ENCODE data around the gene PLXDC1.

Gene PLXDC1

DNA sequence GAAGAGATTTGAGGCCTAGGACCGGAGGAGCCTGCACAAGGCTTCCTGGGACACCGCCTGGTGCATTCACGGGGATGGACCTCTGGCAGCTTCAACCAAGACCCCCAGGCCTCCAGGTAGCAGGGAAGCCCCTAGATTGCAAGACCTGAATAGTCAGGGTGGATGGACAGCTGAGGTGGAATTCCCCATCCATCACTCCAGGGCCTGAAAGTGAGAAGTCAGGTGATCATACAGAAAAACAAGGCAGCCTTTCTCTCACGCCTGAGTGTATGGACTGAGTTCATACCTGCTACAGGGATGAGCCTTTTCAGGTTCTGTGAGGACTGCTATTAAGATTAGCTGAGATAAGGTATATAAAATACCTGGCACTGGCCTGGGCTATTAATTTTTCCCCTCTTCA is 74.2 kb downstream of the PLXDC1 start:
- WGBS, result 95% methylated on average over 4 of the region's 4 CpGs
- no peaks in the 10 kb centered on the region for H3K9me3 ChIP-seq (ENCODE audit: insufficient read depth, low read depth, low read length)
- H3K4me1 ChIP-seq (ENCODE audit: insufficient read depth, low read length), result peaks cover 9% of the 10 kb centered on the region
- H3K9ac ChIP-seq (ENCODE audit: low read depth, low read length), result no peak overlapping the region
- no peak overlapping the region for H3K4me3 ChIP-seq (ENCODE audit: low read length)
- no peak overlapping the region for H3K27ac ChIP-seq (ENCODE audit: low read depth, low read length)
- H3K27me3 ChIP-seq (ENCODE audit: insufficient read depth, low read length), result no peaks in the 10 kb centered on the region
- H3K36me3 ChIP-seq (ENCODE audit: insufficient read depth, low read length), result no peaks in the 10 kb centered on the region

DNA sequence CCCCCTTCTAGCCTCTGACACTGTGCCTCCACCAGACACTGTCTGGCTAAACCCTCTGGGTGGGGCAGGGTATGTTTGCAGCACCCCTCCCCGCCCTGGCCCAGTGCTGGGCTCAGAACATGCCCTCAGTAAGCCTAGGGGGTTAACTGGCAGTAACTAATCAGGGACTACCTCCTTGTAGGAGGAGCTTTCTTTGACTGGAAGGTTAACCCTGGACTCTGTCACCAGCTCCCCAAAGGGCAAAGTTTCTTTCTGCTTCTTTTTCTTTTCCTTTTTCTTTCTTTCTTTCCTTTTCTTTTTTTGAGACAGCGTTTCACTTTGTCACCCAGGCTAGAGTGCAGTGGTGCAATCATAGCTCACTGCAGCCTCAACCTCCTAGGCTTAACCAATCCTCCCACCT is 76.8 kb downstream of the PLXDC1 start:
- H3K36me3 ChIP-seq (ENCODE audit: insufficient read depth, low read length), result no peaks in the 10 kb centered on the region
- WGBS, result 93% methylated on average over 2 of the region's 2 CpGs
- H3K9me3 ChIP-seq (ENCODE audit: insufficient read depth, low read depth, low read length), result no peaks in the 10 kb centered on the region
- H3K9ac ChIP-seq (ENCODE audit: low read depth, low read length), result no peak overlapping the region
- H3K4me3 ChIP-seq (ENCODE audit: low read length), result no peak overlapping the region
- no peaks in the 10 kb centered on the region for H3K27me3 ChIP-seq (ENCODE audit: insufficient read depth, low read length)
- 0 out of 2 replicates have a peak, but pooled peaks cover 4% of the 10 kb centered on the region for H3K4me1 ChIP-seq (ENCODE audit: insufficient read depth, low read length)
- H3K27ac ChIP-seq (ENCODE audit: low read depth, low read length), result no peak overlapping the region

DNA sequence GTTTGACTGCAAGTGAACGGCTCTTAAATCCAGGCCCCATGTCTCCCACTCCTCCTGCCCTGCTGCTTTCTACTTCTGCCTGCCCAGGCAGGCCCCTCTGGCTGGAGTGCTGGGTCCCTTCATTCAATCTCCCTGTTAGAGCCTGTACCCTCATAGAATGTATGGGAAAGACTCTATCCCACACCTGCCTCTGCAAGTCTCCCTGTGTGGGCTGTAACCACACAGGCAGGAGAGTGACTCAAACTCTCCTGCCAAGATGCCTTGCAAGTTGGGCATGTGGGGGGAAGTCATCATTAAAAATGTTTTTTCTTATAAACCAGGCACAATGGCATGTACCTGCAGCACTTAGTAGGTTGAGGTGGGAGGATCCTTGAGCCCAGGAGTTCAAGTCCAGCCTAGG is 77.5 kb downstream of the PLXDC1 start:
- H3K4me3 ChIP-seq (ENCODE audit: low read length), result no peak overlapping the region
- no peaks in the 10 kb centered on the region for H3K36me3 ChIP-seq (ENCODE audit: insufficient read depth, low read length)
- H3K4me1 ChIP-seq (ENCODE audit: insufficient read depth, low read length), result 0 out of 2 replicates have a peak, but pooled peaks cover 4% of the 10 kb centered on the region
- 83% methylated on average over 1 of the region's 1 CpG for WGBS
- no peaks in the 10 kb centered on the region for H3K27me3 ChIP-seq (ENCODE audit: insufficient read depth, low read length)
- H3K9ac ChIP-seq (ENCODE audit: low read depth, low read length), result no peak overlapping the region
- no peak overlapping the region for H3K27ac ChIP-seq (ENCODE audit: low read depth, low read length)
- H3K9me3 ChIP-seq (ENCODE audit: insufficient read depth, low read depth, low read length), result no peaks in the 10 kb centered on the region

DNA sequence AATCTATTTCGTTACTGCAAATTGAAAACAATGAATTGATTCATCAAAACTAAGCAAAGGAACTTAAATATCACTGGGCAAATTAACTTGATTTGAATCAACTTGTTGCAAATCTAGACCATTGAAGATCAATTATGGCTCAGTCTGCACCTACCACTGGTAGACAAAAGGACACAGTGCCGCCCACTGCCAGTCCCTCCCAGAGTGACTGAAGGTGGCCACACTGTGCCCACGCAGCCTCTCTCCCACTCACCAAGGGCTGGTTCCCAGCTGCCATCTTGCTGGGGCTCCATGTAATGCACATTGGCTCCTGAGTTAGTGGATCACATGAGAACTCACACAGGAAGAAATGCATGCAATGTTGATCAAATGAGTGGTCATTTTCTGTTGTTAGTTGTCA is 78.1 kb downstream of the PLXDC1 start:
- 90% methylated on average over 3 of the region's 3 CpGs for WGBS

DNA sequence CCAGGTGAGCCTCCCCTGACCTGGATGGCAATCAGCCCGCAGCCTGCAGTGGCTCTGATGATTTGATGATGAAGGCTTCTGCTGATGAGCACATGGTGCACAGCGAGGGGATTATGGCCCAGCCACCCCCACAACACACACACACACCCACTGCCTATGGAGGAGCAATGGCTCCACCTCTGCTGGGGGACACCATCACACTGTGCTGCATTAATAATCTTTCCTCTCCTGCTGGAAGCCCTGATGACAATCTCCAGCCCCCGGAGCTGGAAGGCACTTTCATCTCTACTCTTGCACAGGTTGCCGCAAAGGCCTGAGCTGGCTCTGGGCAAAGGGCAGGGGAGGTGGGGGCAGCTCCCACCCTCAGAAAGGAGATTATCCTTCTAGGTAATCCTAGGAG is 79.9 kb downstream of the PLXDC1 start:
- no peak overlapping the region for H3K9ac ChIP-seq (ENCODE audit: low read depth, low read length)
- H3K9me3 ChIP-seq (ENCODE audit: insufficient read depth, low read depth, low read length), result no peaks in the 10 kb centered on the region
- no peaks in the 10 kb centered on the region for H3K27me3 ChIP-seq (ENCODE audit: insufficient read depth, low read length)
- 0 out of 2 replicates have a peak, but pooled peaks cover 4% of the 10 kb centered on the region for H3K4me1 ChIP-seq (ENCODE audit: insufficient read depth, low read length)
- no peak overlapping the region for H3K4me3 ChIP-seq (ENCODE audit: low read length)
- no peak overlapping the region for H3K27ac ChIP-seq (ENCODE audit: low read depth, low read length)
- 78% methylated on average over 4 of the region's 4 CpGs for WGBS
- H3K36me3 ChIP-seq (ENCODE audit: insufficient read depth, low read length), result no peaks in the 10 kb centered on the region

More for the DNA sequence above, 78.1 kb downstream of the PLXDC1 start:
- no peaks in the 10 kb centered on the region for H3K9me3 ChIP-seq (ENCODE audit: insufficient read depth, low read depth, low read length)
- H3K27me3 ChIP-seq (ENCODE audit: insufficient read depth, low read length), result no peaks in the 10 kb centered on the region
- H3K36me3 ChIP-seq (ENCODE audit: insufficient read depth, low read length), result no peaks in the 10 kb centered on the region
- no peak overlapping the region for H3K27ac ChIP-seq (ENCODE audit: low read depth, low read length)
- H3K4me3 ChIP-seq (ENCODE audit: low read length), result no peak overlapping the region
- H3K4me1 ChIP-seq (ENCODE audit: insufficient read depth, low read length), result 0 out of 2 replicates have a peak, but pooled peaks cover 4% of the 10 kb centered on the region
- H3K9ac ChIP-seq (ENCODE audit: low read depth, low read length), result no peak overlapping the region

DNA sequence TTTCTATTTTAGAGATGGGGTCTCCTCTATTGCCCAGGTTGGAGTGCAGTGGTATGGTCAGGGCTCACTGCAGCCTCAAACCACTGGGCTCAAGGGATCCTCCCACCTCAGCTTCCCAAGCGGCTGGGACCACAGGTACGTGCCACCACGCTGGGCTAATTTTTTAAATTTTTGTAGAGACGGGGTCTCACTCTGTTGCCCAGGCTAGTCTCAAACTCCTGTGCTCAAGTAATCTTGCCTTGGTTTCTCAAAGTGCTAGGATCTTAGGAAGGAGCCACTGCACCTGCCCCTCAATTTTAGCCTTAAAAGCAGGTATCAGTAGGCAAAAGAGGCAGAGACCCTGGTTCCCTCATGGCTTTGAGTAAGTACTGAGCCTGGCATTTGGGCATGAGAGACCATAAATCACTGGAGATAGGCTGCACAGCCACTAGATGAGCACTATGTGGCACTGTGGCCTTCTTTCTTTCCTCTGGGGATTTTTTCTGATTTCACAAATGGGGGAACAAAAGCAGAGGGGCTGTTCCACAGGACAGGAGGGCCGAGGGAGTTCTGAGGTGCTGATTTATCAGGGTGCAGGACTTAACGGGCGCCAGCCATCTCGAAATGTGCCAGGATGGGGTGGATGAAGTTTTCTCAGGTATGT is 82.2 kb downstream of the PLXDC1 start:
- 85% methylated on average over 8 of the region's 8 CpGs for WGBS
- Histone ChIP-seq H3K9me3 (ENCODE audit: insufficient read depth, low read depth, low read length) (no peaks in the 10 kb centered on the region), H3K4me1 (ENCODE audit: insufficient read depth, low read length) (0 out of 2 replicates have a peak, but pooled peaks cover 4% of the 10 kb centered on the region), H3K9ac (ENCODE audit: low read depth, low read length) (no peak overlapping the region), H3K4me3 (ENCODE audit: low read length) (no peak overlapping the region), H3K27me3 (ENCODE audit: insufficient read depth, low read length) (no peaks in the 10 kb centered on the region), H3K36me3 (ENCODE audit: insufficient read depth, low read length) (no peaks in the 10 kb centered on the region), H3K27ac (ENCODE audit: low read depth, low read length) (no peak overlapping the region)

DNA sequence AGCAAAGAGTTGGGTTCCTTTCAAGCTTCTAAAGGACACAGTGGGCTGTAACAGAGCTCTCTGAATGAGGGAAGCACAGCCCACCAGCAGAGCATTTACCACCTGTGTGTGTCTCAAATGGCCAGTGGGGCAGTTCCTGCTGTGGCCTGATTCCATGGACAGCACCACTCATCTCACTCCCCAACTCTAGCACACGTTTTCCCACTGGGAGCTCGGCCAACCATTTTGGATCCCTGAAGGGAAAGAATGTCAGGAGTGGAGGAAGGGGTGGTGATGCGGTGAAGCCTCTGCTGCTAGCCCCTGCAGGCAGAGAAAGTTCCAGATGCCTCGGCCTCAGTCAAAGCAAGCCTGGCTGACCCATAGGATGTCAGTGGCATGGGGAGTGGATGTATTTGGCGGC is 86.6 kb downstream of the PLXDC1 start:
- Histone ChIP-seq H3K9ac (ENCODE audit: low read depth, low read length) (no peak overlapping the region), H3K27me3 (ENCODE audit: insufficient read depth, low read length) (no peaks in the 10 kb centered on the region), H3K4me3 (ENCODE audit: low read length) (no peak overlapping the region), H3K9me3 (ENCODE audit: insufficient read depth, low read depth, low read length) (no peaks in the 10 kb centered on the region), H3K27ac (ENCODE audit: low read depth, low read length) (no peak overlapping the region), H3K36me3 (ENCODE audit: insufficient read depth, low read length) (no peaks in the 10 kb centered on the region), H3K4me1 (ENCODE audit: insufficient read depth, low read length) (peaks cover 12% of the 10 kb centered on the region)
- 80% methylated on average over 5 of the region's 5 CpGs for WGBS

DNA sequence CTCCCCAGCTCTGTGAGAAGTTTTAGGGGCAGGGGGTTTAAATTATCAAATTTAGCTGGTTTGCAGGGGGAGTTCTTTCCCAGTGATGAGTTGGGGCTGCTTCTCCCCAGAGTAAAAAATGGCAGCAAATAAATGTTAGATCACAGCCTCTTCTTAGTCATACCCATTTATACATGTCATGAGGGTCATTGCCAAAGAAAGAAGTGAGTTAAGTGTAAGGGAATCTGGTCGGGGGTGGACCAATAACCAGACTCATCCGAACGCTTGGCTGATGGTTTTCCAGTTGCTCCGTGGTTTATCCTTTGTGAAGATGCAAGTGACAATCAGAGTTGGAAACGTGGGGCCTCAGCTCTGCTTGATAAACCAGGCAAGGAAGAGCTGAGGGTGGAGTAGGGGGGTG is 87.1 kb downstream of the PLXDC1 start:
- Histone ChIP-seq H3K27ac (ENCODE audit: low read depth, low read length) (no peak overlapping the region), H3K27me3 (ENCODE audit: insufficient read depth, low read length) (no peaks in the 10 kb centered on the region), H3K4me3 (ENCODE audit: low read length) (no peak overlapping the region), H3K4me1 (ENCODE audit: insufficient read depth, low read length) (peaks cover 12% of the 10 kb centered on the region), H3K36me3 (ENCODE audit: insufficient read depth, low read length) (no peaks in the 10 kb centered on the region), H3K9ac (ENCODE audit: low read depth, low read length) (no peak overlapping the region), H3K9me3 (ENCODE audit: insufficient read depth, low read depth, low read length) (no peaks in the 10 kb centered on the region)
- 86% methylated on average over 5 of the region's 5 CpGs for WGBS

DNA sequence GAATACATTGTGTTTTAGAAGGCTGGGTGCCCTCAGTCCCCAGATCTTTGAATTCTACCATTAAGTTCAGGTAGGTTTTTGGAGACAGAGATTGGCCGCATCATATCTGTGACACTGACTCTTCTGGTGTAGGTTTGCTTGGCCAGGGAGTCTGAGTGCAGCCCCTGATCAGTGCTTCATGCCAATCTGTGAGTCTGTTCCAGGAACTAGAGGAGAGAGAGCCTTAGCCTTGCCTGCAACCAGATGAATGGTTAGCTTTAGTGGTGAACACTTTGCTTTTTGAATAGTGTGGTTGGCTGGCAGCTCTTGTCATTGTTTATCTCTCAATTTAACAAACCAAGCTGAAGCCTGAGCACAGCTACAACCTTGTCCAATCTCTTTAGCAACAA is 87.8 kb downstream of the PLXDC1 start:
- H3K4me1 ChIP-seq (ENCODE audit: insufficient read depth, low read length), result peaks cover 12% of the 10 kb centered on the region
- H3K36me3 ChIP-seq (ENCODE audit: insufficient read depth, low read length), result no peaks in the 10 kb centered on the region
- H3K4me3 ChIP-seq (ENCODE audit: low read length), result no peak overlapping the region
- H3K9me3 ChIP-seq (ENCODE audit: insufficient read depth, low read depth, low read length), result no peaks in the 10 kb centered on the region
- no peak overlapping the region; the same call in 1 of the 2 replicates for H3K27ac ChIP-seq (ENCODE audit: low read depth, low read length)
- H3K9ac ChIP-seq (ENCODE audit: low read depth, low read length), result no peak overlapping the region
- WGBS, result 78% methylated on average over 1 of the region's 1 CpG
- no peaks in the 10 kb centered on the region for H3K27me3 ChIP-seq (ENCODE audit: insufficient read depth, low read length)

DNA sequence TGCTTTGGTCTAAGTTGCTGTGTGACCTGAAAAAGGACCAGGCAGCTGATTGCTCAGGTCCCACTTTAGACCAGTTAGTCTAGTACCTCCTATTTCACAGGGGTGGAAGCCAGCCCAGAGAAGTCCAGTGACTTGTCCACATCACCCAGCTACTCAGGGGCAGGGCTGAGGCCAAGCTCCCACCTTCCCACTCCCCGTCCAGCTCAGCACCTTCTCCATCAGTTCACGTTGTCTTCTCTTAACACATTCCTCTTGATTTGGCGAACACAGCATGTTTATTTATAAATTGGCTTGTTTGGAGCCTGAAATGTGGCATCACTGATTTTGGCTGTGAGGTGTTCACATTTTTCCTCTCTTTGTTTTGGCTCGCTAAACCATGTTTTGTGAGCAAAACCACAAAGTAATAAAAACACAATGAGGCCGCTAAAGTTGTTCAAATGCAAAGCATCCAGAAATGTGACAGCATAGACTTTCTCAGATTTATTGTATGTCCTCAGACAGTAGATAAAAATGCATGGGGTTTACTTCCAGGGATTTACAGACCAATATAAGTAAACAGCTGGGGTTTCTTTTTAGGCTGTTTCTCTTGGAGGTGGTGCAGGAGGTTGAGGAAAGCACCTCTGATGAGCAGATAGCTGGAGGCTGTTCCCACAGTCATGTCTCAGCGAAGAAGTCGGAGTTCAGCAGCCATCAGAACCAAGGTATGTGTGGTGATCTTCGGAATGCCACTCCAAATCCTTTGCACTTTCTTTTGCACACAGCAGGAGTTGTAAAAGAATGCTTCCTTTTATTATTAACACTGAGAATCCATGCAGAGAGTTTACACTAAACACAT is 88.4 kb downstream of the PLXDC1 start:
- WGBS, result 53% methylated on average over 8 of the region's 8 CpGs
- Histone ChIP-seq H3K9ac (ENCODE audit: low read depth, low read length) (no peak overlapping the region), H3K36me3 (ENCODE audit: insufficient read depth, low read length) (no peaks in the 10 kb centered on the region), H3K27ac (ENCODE audit: low read depth, low read length) (no peak overlapping the region), H3K4me1 (ENCODE audit: insufficient read depth, low read length) (peaks cover 12% of the 10 kb centered on the region), H3K9me3 (ENCODE audit: insufficient read depth, low read depth, low read length) (no peaks in the 10 kb centered on the region), H3K4me3 (ENCODE audit: low read length) (no peak overlapping the region), H3K27me3 (ENCODE audit: insufficient read depth, low read length) (no peaks in the 10 kb centered on the region)

DNA sequence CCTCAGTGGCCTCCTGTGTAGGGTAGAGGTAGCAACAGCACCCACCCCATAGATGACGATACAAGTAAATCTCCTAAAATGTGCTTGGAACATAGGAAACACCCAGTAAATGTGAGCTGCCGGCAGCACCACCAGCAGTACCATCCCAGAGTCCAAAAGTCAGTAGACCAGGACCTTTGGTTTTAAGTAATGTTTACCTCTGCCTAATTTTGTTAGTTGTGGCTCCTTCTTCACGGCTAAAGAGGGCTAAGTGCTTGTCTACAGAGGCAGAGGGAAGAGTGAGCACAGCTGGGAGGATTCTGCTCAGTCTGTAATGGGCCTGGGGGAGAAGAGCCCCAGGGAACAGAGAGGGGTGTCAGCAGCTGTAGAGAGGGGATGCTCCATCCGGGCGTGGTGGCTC is 92.9 kb downstream of the PLXDC1 start:
- Histone ChIP-seq H3K4me1 (ENCODE audit: insufficient read depth, low read length) (peaks cover 7% of the 10 kb centered on the region), H3K27me3 (ENCODE audit: insufficient read depth, low read length) (no peaks in the 10 kb centered on the region), H3K4me3 (ENCODE audit: low read length) (no peak overlapping the region), H3K27ac (ENCODE audit: low read depth, low read length) (no peak overlapping the region), H3K9me3 (ENCODE audit: insufficient read depth, low read depth, low read length) (no peaks in the 10 kb centered on the region), H3K9ac (ENCODE audit: low read depth, low read length) (no peak overlapping the region), H3K36me3 (ENCODE audit: insufficient read depth, low read length) (no peaks in the 10 kb centered on the region)
- 57% methylated on average over 3 of the region's 5 CpGs for WGBS

Measured in HUES64 (cell line).